NB4 (cell line): ENCODE results near the gene LRMDA.

Source experiments
- MAX ChIP-seq: IDR thresholded peaks from 2 replicates; pipeline ENCODE4 v1.6.1; 2011; ENCODE audit warnings: low read depth, low read length
- MYC ChIP-seq: IDR thresholded peaks from 2 replicates; pipeline ENCODE4 v1.6.1; 2011; ENCODE audit warnings: low read depth, low read length
- POLR2A ChIP-seq: IDR thresholded peaks from 2 replicates; pipeline ENCODE4 v1.6.1; 2011; ENCODE audit warnings: mild to moderate bottlenecking; ENCODE audit not compliant: insufficient read length; ENCODE audit errors: extremely low read depth
- TF ChIP-seq, protein P1 (sequence below): IDR thresholded peaks from one replicate; pipeline ENCODE4 v1.5.1; 2012; ENCODE audit warnings: low read depth, low read length

GRCh38 chr10:76191336-76191735 lies 759.9 kb downstream of the LRMDA start:
- TF ChIP-seq, protein P1, sequence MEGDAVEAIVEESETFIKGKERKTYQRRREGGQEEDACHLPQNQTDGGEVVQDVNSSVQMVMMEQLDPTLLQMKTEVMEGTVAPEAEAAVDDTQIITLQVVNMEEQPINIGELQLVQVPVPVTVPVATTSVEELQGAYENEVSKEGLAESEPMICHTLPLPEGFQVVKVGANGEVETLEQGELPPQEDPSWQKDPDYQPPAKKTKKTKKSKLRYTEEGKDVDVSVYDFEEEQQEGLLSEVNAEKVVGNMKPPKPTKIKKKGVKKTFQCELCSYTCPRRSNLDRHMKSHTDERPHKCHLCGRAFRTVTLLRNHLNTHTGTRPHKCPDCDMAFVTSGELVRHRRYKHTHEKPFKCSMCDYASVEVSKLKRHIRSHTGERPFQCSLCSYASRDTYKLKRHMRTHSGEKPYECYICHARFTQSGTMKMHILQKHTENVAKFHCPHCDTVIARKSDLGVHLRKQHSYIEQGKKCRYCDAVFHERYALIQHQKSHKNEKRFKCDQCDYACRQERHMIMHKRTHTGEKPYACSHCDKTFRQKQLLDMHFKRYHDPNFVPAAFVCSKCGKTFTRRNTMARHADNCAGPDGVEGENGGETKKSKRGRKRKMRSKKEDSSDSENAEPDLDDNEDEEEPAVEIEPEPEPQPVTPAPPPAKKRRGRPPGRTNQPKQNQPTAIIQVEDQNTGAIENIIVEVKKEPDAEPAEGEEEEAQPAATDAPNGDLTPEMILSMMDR: no peak
- TF ChIP-seq POLR2A (no peak), MYC (no peak), MAX (no peak)
